ENCODE results near the gene CIRBP. TPM values are rescaled to one million over a fixed set of nuclear protein-coding genes. Genes with fewer than 3 reads are reported as not detected.
A peak's percentile ranks its signal among the peaks of the same experiment; 100 is the strongest.

Gene CIRBP
- total RNA-seq, 1 experiment from 2014 or later, result 219 TPM

DNA sequence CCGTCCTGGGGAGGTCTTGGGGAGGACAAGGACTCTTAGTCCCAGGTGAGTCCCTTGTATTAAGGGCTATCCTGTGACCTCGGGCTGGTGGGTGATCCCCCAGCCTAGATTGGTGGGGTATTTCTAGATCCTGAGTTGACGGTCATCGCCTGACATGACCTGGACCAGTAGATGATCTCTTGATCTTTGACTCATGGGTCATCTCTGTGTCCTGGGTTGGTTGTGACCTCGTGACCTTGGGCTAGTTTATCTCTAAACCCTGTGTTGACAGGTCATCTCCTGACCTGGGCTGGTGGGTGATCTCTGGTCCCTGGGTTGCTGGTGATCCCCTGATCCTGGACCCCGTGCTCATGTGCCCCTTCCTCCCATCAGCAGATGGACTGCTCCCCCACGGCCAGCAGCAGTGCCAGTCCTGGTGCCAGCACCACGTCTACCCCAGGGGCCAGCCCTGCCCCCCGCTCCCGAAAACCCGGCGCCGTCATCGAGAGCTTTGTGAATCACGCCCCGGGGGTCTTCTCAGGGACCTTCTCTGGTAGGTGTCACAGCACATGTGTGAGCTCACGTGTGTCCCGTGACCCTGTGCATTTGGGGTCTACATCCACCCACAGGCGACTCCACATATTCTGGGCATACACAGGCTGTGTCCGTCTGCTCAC, 14.5 kb upstream of the CIRBP start:
- no peak for DNase-seq (ENCODE audit: low read depth)

DNA sequence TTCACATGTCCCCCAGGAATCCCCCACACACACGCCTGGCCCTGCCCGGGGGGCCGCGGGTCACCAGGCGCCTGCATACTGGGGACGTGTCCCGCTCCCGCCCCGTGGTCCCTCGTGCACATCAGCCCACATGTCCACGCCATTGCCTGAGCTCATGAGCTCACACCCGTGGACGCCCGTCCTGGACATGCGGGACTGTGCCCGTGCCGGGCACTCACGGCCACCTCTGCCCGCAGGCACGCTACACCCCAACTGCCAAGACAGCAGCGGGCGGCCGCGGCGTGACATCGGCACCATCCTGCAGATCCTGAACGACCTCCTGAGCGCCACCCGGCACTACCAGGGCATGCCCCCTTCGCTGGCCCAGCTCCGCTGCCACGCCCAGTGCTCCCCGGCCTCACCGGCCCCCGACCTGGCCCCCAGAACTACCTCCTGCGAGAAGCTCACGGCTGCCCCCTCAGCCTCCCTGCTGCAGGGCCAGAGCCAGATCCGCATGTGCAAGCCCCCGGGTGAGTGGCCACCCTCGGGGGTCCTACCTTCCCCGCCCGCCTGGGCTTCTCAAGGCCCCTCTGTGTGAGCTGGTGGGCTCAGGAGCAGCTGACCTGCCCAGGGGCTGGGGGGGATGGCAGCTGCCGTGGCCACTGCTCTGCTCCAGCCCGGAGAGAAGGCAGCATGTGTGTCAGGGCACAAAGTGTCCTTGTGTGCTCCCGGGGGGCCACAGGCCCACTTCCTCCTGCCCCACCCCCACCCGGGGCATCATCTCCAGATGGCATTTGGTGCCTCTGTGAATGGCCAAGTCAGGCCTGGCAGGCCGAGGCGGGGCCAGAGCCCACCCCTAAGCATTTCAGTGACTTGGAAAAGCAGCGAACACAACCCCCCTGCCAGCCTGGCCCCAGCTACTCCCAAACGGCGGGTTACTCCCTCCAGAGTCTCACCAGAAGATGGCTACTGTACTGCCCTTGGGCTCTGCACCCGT, 13.7 kb upstream of the CIRBP start:
- no peak for DNase-seq (ENCODE audit: low read depth)

DNA sequence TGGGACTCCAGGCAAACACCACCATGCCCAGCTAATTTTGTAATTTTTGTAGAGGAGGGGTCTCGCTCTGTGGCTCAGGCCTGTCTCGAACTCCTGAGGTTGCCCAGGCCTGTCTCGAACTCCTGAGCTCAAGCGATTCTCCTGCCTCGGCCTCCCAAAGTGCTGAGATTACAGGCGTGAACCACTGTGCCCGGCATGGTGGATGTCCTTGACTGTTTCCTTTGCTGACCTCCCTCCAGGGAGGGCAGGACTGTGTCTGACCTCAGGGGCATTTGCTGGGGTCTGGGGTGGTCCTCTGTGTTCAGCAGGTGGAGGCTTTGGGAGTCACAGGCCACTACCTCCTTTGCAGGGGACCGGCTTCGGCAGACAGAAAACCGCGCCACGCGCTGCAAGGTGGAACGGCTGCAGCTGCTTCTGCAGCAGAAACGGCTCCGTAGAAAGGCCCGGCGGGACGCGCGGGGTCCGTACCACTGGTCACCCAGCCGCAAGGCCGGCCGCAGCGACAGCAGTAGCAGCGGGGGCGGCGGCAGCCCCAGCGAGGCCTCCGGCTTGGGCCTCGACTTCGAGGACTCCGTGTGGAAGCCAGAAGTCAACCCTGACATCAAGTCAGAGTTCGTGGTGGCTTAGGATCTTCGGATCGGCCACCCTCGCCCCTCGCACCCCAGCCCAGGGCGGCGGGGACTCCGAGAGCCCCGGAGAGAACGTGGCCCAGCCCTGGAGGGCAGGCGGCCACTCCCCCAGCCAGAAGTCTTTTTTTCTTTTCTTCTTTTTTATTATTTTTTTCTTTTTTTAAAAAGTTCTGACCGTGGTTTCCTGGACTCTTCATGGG, 12.3 kb upstream of the CIRBP start:
- DNase-seq (ENCODE audit: low read depth), result no peak

DNA sequence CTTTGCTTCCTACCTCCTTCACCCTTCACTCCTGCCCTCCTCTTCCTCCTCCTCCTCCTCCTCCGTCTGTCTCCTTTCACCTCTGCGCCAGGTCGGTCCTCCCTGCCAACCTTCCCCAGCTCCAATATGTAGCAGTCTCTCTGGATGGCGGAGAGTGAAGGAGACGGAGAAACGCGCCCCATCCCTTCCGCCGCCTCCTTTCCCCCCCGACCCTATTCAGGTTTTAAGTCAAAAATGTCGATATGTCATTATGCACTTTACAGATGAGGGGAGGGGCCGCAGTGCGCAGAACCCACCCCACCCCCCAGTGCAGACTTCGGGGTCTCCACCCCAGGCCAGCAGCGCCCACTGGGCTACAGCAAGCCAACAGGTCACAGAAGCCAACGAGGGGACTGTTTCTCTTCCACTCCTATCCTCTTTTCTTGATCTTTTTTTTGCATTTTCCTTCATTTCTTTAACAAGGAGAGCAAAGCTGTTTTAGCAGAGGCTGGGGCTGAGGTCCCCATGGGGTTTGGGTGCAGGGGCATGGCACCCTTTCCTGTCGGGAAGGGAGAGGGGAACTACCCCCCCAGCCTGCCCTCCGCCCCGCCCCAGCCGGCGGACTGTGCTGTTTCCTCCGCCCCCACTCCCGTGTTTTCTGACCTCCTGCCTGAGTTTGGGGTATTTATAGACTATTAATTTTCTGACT, 11.5 kb upstream of the CIRBP start:
- DNase-seq (ENCODE audit: low read depth), result no peak

DNA sequence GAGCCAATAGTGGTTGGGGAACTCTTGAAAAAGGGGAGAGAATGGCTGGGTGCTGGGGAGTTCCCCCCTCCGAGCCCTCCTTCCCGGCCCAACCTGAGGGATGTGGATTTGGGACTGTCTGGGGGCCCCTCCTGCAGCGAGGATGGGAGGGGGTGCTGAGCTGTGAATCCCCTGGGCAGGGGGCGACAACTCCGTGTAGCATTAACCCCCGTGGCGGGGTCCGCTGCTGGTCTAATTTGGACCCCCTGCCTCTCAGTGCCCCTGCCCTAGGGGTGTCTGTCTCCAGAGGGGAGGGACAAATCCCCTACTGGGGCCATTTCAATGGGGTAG, 11.0 kb upstream of the CIRBP start:
- no peak for DNase-seq (ENCODE audit: low read depth)

DNA sequence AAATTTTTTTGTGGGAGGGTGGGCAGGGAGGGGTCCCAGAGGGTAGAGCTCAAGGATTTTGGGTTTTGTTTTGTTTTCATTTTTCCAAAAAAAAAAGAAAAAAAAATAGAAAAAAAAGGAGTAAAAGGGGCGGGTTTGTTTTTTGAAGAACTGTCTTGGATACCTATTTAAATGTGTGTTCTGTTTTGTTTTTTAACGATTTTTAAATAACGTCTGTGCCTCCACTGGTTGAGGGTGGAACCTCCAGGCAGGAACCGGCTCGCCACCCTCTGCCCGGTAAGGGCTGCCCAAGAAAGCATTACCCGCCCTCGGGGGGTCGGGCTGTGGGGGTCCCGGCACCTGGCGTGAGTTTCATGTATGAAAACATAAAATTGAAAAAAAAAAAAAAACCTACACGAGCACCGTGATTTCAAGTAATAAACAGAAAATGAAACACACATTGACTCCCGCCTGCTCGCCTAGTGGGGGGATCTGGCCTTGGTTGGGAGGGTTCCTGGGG, 10.4 kb upstream of the CIRBP start:
- DNase-seq (ENCODE audit: low read depth), result no peak

DNA sequence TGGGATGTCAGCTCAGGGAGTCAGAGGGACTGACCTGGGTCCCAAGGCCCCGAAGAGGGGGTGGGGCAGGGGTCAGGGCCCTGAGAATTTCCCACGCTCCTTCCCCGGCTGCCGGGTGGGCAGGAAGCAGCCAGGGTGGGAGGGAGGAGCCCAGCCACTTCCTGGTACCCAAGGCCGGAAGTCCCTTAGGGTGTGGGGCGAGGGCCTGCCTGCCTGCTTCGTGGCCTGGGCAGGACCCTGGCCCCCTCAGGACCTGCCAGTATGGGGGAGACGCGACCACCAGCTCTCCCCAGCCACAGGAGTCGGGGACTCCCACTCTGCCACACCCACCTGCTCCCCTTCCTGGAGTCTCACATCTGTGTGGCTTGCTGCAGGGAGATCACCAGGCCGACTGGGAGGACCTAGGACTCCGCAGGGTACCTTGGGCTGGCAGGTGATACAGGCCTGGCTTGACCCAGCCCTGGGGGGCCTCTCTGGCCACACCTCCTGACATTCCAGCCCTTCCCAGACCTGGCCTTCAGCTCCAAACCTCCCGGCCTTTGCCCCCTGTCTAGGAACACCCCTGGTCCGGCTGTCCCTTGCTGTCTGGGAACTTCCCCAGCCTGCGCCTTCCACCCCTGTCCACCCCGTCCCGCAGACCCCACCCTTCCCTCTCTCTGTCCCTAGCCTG, 9.8 kb upstream of the CIRBP start:
- peak; percentile 79 for DNase-seq (ENCODE audit: low read depth)

DNA sequence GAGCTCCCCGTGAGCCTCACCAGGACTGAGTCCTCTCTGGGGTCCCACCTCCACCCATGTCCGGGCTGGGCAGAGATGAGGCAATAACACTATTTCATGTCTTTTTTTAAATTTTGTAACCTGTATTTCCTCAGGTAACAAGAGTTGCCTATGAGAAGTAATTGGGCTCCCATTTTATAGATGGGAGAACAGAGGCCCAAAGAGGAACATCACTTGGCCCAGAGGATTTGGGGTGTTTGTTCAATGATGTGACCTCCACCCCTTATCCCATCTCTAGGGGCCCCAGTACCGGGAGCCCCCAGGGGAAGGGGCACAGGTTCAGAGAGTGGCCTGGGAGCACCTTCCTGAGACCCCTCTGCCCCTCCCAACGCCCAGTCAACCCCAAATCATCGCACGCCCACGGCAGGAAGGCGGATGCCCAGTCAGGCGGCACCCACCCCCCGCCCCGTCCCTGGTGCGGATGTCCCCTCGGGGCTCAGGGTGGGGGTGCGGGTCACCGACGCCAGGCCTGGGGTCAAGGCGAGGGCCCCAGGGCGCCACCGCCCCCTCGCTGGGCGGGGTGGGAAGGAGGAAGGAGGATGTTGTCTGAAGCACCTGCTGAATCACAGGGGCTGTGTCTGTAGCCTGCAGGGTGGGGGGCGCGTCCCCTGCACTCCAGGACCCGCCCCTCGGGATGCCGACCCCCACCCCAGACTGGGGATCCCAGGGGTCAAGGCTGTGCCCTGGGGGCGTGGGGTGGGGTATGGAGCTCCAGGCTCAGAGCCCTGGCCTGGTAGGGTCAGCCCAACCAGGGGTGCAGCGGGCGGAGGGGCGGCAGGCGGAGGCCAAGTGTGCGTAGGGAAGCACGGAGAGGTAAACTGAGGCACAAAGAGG, 9.0 kb upstream of the CIRBP start:
- no peak for DNase-seq (ENCODE audit: low read depth)

DNA sequence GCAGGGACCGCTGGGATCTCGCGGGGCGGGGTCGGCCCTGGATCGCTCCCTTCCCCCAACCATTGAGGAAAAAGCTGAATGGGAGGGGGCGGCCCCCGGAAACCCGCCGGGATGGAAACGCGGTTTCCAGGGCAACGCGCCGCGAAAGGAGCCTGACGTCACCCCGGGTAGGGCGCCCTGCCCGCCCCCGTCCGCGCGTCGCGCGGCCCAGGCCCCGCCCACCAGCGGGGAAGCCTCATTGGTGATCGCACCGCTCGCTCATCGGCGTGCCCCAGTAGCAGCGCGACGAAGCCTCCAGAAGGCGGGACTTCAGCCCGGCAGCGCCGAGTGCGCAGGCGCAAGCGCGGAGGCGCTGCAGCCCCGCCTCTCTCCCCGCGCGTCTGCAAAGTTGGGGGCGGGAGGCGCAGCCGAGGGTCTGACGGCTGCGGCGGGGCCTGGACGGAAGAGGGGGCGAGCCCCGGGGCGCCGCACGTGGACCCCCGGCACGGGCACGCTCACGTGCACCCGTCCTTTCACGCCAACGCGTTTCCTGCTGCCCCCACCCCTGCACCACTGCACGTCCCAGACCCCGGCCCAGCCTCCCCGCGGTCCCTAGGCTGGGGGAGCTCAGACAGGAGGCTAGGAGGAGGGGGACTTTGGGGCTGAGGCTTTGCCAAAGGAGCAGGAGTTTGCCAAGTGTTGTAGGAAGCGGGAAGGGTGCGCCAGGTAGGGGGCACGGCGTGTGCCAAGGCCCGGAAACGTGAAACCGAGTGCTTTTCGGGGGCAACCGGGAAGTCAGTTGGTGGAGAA, 8.2 kb upstream of the CIRBP start:
- DNase-seq (ENCODE audit: low read depth), result peak; percentile 94

DNA sequence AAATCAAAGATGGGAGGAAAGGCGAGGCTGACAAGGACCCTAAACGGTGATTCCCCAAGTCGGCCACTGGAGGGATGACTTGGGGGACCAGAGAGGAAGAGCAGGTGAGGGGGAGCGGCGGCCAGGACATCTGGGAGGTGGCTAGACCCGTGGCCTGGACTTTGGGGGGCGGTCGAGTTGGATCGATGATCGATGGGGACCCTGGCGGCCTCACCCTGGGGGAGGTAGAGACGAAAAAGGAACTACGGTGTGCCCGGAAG, 7.7 kb upstream of the CIRBP start:
- peak; percentile 38 for DNase-seq (ENCODE audit: low read depth)

DNA sequence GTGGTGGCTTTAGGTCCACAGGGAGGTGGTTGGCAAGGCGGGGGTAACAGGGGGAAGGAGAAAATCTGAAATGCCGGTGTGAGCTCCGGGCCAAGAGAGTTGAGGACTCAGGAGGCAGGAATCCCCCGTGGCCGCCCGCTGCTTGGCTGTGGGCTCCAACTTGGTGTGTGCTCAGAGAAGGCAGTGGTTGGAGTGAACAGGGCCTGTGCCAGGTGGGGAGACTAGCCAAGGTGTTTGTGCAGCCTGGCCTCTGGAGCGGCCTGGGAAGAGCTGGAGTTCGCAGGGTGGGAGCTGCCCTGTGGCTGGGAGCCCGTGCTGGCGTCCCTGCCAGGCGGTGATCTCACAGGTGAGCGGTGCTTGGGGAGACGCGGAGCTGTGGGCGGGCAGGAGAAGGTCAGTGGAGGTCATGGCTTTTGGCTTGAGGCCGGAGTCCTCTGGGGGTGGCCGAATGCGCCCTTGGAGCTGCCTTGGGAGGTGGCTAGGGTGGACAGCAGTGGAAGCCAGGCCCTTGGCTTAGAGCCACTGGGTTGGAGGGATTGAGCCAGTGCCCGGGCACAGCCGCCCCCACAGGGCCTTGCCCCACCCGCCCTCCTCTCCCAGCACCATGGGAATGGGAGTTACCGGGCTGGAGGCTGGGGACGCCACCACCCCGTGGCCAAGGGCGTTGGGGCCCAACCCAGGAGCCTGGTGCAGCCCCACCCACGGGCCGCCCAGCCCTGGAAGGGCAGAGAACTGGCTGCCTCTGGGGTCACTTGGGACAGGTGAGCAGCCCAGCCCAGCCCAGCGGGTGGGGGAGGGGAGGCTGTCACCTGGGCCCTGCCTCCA, 7.1 kb upstream of the CIRBP start:
- DNase-seq (ENCODE audit: low read depth), result no peak

DNA sequence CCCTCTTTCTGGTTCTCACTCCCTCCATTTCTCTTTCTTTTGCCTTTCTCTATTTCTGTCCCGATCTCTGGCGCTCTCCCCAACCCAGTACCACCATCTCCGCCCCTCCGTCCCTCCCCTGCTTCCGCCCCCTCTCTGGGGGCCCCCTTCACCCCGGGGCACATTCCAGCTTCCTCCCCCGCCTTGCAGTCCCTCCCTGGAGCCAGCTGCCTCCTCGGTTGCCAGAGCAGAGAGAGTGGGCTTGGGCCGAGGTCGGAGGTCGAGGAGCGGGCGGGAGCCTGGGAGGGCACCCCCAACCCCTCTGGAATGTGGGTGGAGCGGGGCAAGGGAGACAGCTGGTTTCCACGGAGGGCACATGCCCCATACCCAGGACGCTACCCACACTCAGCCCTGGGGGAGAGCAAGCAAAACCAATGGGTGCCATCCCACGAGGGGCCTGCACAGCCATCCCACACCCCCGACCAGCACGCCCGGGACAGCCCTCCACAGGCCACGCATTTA, 6.5 kb upstream of the CIRBP start:
- no peak for DNase-seq (ENCODE audit: low read depth)

DNA sequence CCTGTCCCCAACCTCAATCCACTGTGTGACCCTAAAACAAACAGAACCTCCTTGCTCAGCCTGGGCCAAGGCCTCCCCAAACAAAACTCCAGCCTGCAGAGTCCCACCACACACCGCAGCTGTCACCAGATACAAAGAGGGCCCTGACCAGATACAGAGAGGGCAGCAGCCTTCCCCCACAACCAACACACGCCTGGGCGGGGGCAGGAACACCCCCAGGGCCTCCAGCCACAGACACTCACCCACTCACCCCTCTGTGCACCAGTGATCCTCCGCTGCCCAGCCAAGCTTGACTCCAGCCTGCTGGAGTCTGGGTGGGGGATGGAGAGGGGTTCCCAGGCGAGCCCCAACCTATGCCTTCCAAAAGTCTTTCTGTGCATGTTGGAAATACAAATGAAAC, 5.9 kb upstream of the CIRBP start:
- no peak for DNase-seq (ENCODE audit: low read depth)

DNA sequence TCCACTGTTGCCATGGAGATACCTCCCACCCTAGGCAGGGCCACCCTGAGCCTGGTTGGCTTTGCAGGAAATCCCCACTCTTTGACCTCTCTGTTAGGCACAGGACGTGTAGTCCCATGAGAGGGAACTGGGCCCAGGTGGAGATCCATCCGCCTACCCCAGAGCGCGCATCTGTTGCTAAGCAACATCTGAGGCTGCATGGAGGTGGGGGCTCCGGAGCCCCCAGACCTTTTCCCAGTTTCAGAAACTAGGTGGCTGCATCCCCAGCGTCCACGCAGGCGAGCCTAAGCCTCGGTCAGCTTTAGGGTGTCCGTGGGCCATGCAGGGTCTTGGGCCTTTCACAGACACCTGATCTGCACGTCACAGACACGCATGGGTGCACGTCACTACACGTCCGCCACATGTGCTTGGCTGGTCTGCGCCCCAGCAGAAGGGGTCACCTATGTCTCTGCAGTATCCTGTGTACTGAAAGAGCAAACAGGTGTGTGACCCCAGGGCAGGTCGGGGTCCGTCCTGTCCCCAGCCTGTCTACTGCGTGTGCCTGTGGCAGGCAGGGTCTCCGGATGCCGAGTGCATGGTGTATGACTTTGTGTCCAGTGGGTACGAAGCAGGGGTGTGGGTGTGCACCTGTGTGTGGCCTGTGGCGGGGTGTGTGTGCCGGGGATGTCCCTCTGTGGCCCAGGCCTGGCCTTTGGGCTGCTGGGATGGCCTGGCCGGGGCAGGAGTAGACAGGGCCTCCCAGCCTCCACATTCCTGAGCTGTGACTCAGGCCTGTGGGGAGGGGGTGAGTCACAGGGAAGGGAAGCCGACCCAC, 4.1 kb upstream of the CIRBP start:
- DNase-seq (ENCODE audit: low read depth), result peak; percentile 92

DNA sequence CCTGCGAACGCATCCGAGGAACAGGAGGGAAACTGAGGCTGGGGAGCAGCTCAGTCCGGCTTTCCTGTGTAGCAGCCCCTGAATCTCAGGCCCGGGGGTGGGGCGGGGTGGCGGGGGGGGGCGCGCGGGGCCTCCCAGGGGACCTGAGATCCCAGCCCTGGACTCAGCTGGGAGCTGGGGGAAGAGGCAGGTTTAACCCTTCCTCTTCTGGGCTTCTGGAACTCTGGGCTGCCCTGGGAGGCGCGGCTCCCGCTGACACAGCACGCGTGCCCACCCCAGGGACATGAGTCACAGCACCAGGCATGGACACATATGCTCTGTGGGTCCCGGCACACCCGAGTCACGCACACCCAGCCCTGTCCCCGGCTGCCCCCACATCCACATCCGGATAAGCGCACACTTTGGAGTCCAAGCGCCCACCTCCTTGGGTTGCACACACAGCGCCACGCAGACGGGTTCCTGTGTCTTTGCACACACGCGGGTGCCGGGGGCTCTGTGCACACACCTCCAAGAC, 3.5 kb upstream of the CIRBP start:
- peak; percentile 81 for DNase-seq (ENCODE audit: low read depth)

DNA sequence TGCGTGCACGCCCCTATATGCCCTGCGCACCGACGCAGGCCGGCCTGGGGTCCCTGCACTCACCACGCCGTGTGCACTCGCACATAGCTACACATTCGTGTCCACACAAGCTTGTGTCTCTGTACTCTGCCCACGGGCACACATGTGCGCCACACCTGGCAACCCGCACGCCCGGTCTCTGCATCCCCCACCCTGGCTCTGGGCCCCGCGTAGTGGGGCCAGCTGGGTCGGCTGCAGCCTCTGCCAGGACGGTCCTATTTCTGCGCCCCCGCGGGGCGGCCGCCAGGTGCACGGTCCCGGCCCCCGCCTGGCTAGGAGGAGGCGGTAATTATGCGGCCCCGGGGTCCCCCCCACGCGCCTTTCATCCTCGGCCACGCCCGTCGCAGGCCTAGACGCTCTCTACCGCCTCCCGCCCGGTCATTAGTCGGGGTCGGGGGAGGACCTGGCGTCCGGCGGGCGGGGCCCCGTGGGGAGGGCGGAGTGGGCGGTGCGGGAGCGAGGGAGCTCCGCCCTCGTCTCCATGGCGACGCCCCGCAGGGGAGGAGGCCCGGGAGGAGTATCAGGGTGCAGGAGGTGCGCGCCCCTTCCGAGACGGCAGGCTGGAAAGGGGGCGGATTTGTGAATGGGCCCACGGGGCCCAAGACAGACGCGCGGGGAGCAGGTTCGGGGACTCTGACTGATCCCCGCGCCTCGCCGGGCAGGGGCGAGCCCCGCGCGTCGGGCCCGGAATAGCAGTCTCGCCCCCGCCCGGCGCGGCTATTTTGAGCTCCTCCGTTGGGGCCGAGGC, 2.8 kb upstream of the CIRBP start:
- DNase-seq (ENCODE audit: low read depth), result peak; percentile 85

All from HT1080 (cell line).